Astrocyte of the spinal cord (primary cell): ENCODE measurements around the gene SLC23A1.

Experiments
- DNase-seq: peaks from one replicate; pipeline ENCODE4 v3.0.0; 2011; ENCODE audit warnings: low read depth, low spot score
- H3K4me3 ChIP-seq: 2 replicates; pipeline ENCODE4 v1.5.1; 2011; ENCODE audit warnings: low read depth, mild to moderate bottlenecking, low read length, moderate library complexity
- CTCF ChIP-seq: IDR thresholded peaks from 2 replicates; pipeline ENCODE4 v1.5.1; 2012; ENCODE audit warnings: low read depth, mild to moderate bottlenecking, low read length, inconsistent platforms
- in situ Hi-C: cut with HindIII; loops from 2 replicates; pipeline ENCODE4 v1.10.0; 2017; ENCODE audit warnings: low sequenced_read_pairs

SLC23A1 gene

GRCh38 chr5:139386050-139386438, 2.9 kb upstream of the SLC23A1 start:
- H3K4me3 ChIP-seq, result no peak overlapping the region
- in situ Hi-C loops, result no loop called here
- no peak for TF ChIP-seq CTCF
- DNase-seq, result no peak

- H3K4me3 ChIP-seq, result no peak overlapping the region
- TF ChIP-seq CTCF, result no peak
- in situ Hi-C loops, result no loop called here
- no peak for DNase-seq
These were observed 2.3 kb upstream of the SLC23A1 start for GRCh38 chr5:139385061-139386049.

GRCh38 chr5:139384591-139385051, 1.5 kb upstream of the SLC23A1 start:
- no peak for TF ChIP-seq CTCF
- DNase-seq, result no peak
- H3K4me3 ChIP-seq, result no peak overlapping the region
- in situ Hi-C loops, result no loop called here

- no peak overlapping the region for H3K4me3 ChIP-seq
- in situ Hi-C loops, result no loop called here
- TF ChIP-seq CTCF, result no peak
These were observed 995 bp upstream of the SLC23A1 start for GRCh38 chr5:139383993-139384590.

GRCh38 chr5:139382807-139383206, 290 bp downstream of the SLC23A1 start:
- in situ Hi-C loops, result no loop called here
- no peak overlapping the region for H3K4me3 ChIP-seq
- no peak for TF ChIP-seq CTCF
- no peak for DNase-seq

More at GRCh38 chr5:139383993-139384590, 995 bp upstream of the SLC23A1 start:
- DNase-seq, result no peak

- in situ Hi-C loops, result no loop called here
- H3K4me3 ChIP-seq, result no peak overlapping the region
- no peak for DNase-seq
- TF ChIP-seq CTCF, result no peak
These were observed 998 bp downstream of the SLC23A1 start for GRCh38 chr5:139381837-139382761.
